Gastroesophageal sphincter (tissue), 4 donors: ENCODE results near the gene THADA. TPM values are rescaled to one million over a fixed set of nuclear protein-coding genes. Genes with fewer than 3 reads are reported as not detected.

Experiments used
- ATAC-seq: fragments of 150-250 bp; one replicate; pipeline ENCODE4 v1.9.1; 2016; ENCODE audit warnings: mild to moderate bottlenecking, moderate library complexity
- H3K27ac ChIP-seq, 4 donors: fragments of 200-600 bp; sonication (generic) in 3 of 4; 1 replicate in 3 of 4; 2 replicates in 1 of 4; pipeline ENCODE4 v1.5.1; 2016 to 2019
- H3K27me3 ChIP-seq: fragments of 200-600 bp; sonication (generic); one replicate; pipeline ENCODE4 v1.5.1; 2019
- H3K36me3 ChIP-seq, 2 donors: fragments of 200-600 bp; sonication (generic); one replicate each; pipeline ENCODE4 v1.5.1; 2019; ENCODE audit warnings: control low read depth in 1 of 2
- H3K4me1 ChIP-seq, 3 donors: fragments of 200-600 bp; sonication (generic); 1 replicate in 2 of 3; 2 replicates in 1 of 3; pipeline ENCODE4 v1.5.1; 2016 to 2019; ENCODE audit warnings: control low read depth in 2 of 3
- H3K4me3 ChIP-seq, 2 donors: fragments of 200-600 bp; sonication (generic); one replicate each; pipeline ENCODE4 v1.5.1; 2019; ENCODE audit warnings: mild to moderate bottlenecking in 1 of 2, moderate library complexity in 1 of 2
- H3K9me3 ChIP-seq, 3 donors: fragments of 200-600 bp; sonication (generic); one replicate each; pipeline ENCODE4 v1.5.1; 2017 to 2019; ENCODE audit warnings: control low read depth in 2 of 3
- CTCF ChIP-seq, 4 experiments: fragments of 200-600 bp in 2 of 4; fragments of 450-650 bp in 2 of 4; sonication (generic) in 1 of 4; IDR thresholded peaks; one replicate each; pipeline ENCODE4 v1.5.1; 2017 to 2019; ENCODE audit warnings: antibody characterized with exemption in 4 of 4, mild to moderate bottlenecking in 2 of 4, moderate library complexity in 2 of 4
- EP300 ChIP-seq: sonication (generic); formaldehyde crosslinking; IDR thresholded peaks from one replicate; pipeline ENCODE4 v1.6.1; 2017; ENCODE audit warnings: antibody characterized with exemption, mild to moderate bottlenecking
- POLR2A ChIP-seq, 2 donors: fragments of 450-650 bp; IDR thresholded peaks; one replicate each; pipeline ENCODE4 v1.6.1; 2017; ENCODE audit warnings: antibody characterized with exemption in 2 of 2, mild to moderate bottlenecking in 2 of 2, moderate library complexity in 1 of 2
- POLR2AphosphoS5 ChIP-seq: sonication (generic); formaldehyde crosslinking; IDR thresholded peaks from one replicate; pipeline ENCODE4 v1.6.1; 2017; ENCODE audit warnings: antibody characterized with exemption
- WGBS, 2 donors: methylation state at CpG; one replicate each; pipeline ENCODE4 v1.1.5; 2018; ENCODE audit warnings: low coverage in 1 of 2; 5-methylcytosine and 5-hydroxymethylcytosine counted together
- total RNA-seq, 4 donors: library from RNA; depleted of rRNA; stranded (reverse); fragments of >200 nt; gene quantifications; one replicate each; pipeline ENCODE4 v1.1.0, GENCODE V29; 2016

The THADA gene
- total RNA-seq, 4 donors from 2014 or later: 19.7 to 34.4 (median 22.3) TPM

GRCh38 chr2:43542285-43542933, 53.4 kb downstream of the THADA start:
- Histone ChIP-seq H3K27me3 (no peaks in the 10 kb centered on the region), H3K9me3 (no peaks in the 10 kb centered on the region), H3K4me3 (no peak overlapping the region), H3K4me1 (peaks cover 8 to 44% (median 16%) of the 10 kb centered on the region in 3 donors), H3K36me3 (no peaks in the 10 kb centered on the region), H3K27ac (no peak overlapping the region)
- no peak for ATAC-seq
- peak; percentile 47 to 80 (median 64) for TF ChIP-seq CTCF (IDR thresholded peaks at IDR 0.05)
- TF ChIP-seq POLR2AphosphoS5: no peak
- TF ChIP-seq POLR2A (IDR thresholded peaks at IDR 0.05): no peak
- TF ChIP-seq EP300: no peak
- WGBS, 2 donors: 10 to 26% methylated on average over 3 of the region's 3 CpGs

GRCh38 chr2:43541165-43541564, 54.7 kb downstream of the THADA start:
- Histone ChIP-seq H3K4me1 (peaks cover 8 to 53% (median 16%) of the 10 kb centered on the region in 3 donors), H3K4me3 (no peak overlapping the region), H3K9me3 (no peaks in the 10 kb centered on the region), H3K27me3 (no peaks in the 10 kb centered on the region), H3K36me3 (no peaks in the 10 kb centered on the region), H3K27ac (peak overlapping the region in 3 of 4 donors; percentile 17 to 64 (median 63))
- WGBS, 2 donors: 67 to 88% methylated on average over 6 of the region's 6 CpGs
- no peak for ATAC-seq
- TF ChIP-seq POLR2AphosphoS5: no peak
- TF ChIP-seq EP300: no peak
- no peak for TF ChIP-seq CTCF (IDR thresholded peaks at IDR 0.05)
- TF ChIP-seq POLR2A (IDR thresholded peaks at IDR 0.05): no peak

GRCh38 chr2:43540021-43540779, 55.6 kb downstream of the THADA start:
- peak in 2 of 4 experiments; percentile 16 to 22 for TF ChIP-seq CTCF (IDR thresholded peaks at IDR 0.05)
- TF ChIP-seq EP300: no peak
- peak; percentile 96 for TF ChIP-seq POLR2AphosphoS5
- TF ChIP-seq POLR2A (IDR thresholded peaks at IDR 0.05): no peak

GRCh38 chr2:43539436-43539835, 56.4 kb downstream of the THADA start:
- 85 to 89% methylated on average over 5 of the region's 5 CpGs for WGBS, 2 donors
- TF ChIP-seq EP300: no peak
- no peak for TF ChIP-seq POLR2A (IDR thresholded peaks at IDR 0.05)
- no peak for TF ChIP-seq POLR2AphosphoS5
- no peak for TF ChIP-seq CTCF (IDR thresholded peaks at IDR 0.05)

More at GRCh38 chr2:43540021-43540779, 55.6 kb downstream of the THADA start:
- H3K27ac ChIP-seq: peak overlapping the region; percentile 41 to 64 (median 62)
- no peak overlapping the region for H3K4me3 ChIP-seq
- H3K27me3 ChIP-seq: no peaks in the 10 kb centered on the region
- H3K4me1 ChIP-seq: peaks cover 8 to 53% (median 16%) of the 10 kb centered on the region in 3 donors
- 48 to 64% methylated on average over 4 of the region's 4 CpGs for WGBS, 2 donors
- no peaks in the 10 kb centered on the region for H3K36me3 ChIP-seq
- ATAC-seq: peak; percentile 97
- no peaks in the 10 kb centered on the region for H3K9me3 ChIP-seq

More at GRCh38 chr2:43539436-43539835, 56.4 kb downstream of the THADA start:
- Histone ChIP-seq H3K27me3 (no peaks in the 10 kb centered on the region), H3K36me3 (peaks cover 0 to 3% of the 10 kb centered on the region in 2 donors), H3K4me1 (peaks cover 8 to 53% (median 16%) of the 10 kb centered on the region in 3 donors), H3K4me3 (no peak overlapping the region), H3K9me3 (no peaks in the 10 kb centered on the region), H3K27ac (peak overlapping the region; percentile 41 to 64 (median 54))
- no peak for ATAC-seq
